Gastroesophageal sphincter (tissue), 3 donors: ENCODE results near the gene RAMACL.

Source experiments
- POLR2AphosphoS5 ChIP-seq: sonication (generic); formaldehyde crosslinking; IDR thresholded peaks from one replicate; pipeline ENCODE4 v1.6.1; 2017; ENCODE audit warnings: antibody characterized with exemption
- TF ChIP-seq, protein P1 (sequence below), 4 experiments: fragments of 200-600 bp in 2 of 4; fragments of 450-650 bp in 2 of 4; sonication (generic) in 1 of 4; IDR thresholded peaks; one replicate each; pipeline ENCODE4 v1.5.1; 2017 to 2019; ENCODE audit warnings: antibody characterized with exemption in 4 of 4, mild to moderate bottlenecking in 2 of 4, moderate library complexity in 2 of 4

DNA sequence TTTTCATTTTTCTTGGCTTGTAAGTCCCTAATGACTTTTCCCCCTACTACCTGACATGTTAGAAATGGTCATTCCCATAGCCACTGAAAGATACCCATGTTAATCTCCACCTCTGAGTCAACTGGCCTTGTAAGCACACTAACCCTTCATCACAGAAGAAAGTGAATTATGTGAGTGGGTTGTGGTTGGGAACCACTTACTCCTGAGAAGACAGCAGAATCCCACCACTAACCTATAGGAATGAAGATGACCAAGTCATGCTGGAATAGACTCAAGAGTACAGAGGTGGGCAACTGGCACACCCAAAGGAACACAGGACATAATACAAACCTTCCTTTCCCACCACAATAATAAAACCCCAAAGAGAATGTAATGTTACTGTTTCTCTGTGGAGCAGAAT, 30.1 kb downstream of the RAMACL start:
- TF ChIP-seq, protein P1, sequence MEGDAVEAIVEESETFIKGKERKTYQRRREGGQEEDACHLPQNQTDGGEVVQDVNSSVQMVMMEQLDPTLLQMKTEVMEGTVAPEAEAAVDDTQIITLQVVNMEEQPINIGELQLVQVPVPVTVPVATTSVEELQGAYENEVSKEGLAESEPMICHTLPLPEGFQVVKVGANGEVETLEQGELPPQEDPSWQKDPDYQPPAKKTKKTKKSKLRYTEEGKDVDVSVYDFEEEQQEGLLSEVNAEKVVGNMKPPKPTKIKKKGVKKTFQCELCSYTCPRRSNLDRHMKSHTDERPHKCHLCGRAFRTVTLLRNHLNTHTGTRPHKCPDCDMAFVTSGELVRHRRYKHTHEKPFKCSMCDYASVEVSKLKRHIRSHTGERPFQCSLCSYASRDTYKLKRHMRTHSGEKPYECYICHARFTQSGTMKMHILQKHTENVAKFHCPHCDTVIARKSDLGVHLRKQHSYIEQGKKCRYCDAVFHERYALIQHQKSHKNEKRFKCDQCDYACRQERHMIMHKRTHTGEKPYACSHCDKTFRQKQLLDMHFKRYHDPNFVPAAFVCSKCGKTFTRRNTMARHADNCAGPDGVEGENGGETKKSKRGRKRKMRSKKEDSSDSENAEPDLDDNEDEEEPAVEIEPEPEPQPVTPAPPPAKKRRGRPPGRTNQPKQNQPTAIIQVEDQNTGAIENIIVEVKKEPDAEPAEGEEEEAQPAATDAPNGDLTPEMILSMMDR (IDR thresholded peaks at IDR 0.05) = no peak
- TF ChIP-seq POLR2AphosphoS5 = no peak
